SK-N-DZ (cell line): ENCODE results near the gene HTR6.

Source experiments
- DNase-seq: peaks from one replicate; pipeline ENCODE4 v3.0.0-alpha.2; 2015; ENCODE audit warnings: low spot score

The HTR6 gene

GRCh38 chr1:19687414-19687813 is 22.7 kb downstream of the HTR6 start:
- DNase-seq: no peak

GRCh38 chr1:19688041-19688842 is 23.6 kb downstream of the HTR6 start:
- DNase-seq: no peak

- DNase-seq: peak; percentile 20
Measured at GRCh38 chr1:19689085-19689757, 24.5 kb downstream of the HTR6 start.

- no peak for DNase-seq
Measured at GRCh38 chr1:19689856-19690255, 25.2 kb downstream of the HTR6 start.

GRCh38 chr1:19690342-19690741 is 25.7 kb downstream of the HTR6 start:
- no peak for DNase-seq

- DNase-seq: no peak
Measured at GRCh38 chr1:19694298-19694697, 29.6 kb downstream of the HTR6 start.

GRCh38 chr1:19695772-19696171 is 31.1 kb downstream of the HTR6 start:
- no peak for DNase-seq

- DNase-seq: no peak
Measured at GRCh38 chr1:19696820-19697219, 32.1 kb downstream of the HTR6 start.

- no peak for DNase-seq
Measured at GRCh38 chr1:19698181-19698580, 33.5 kb downstream of the HTR6 start.

GRCh38 chr1:19700079-19700777 is 35.6 kb downstream of the HTR6 start:
- no peak for DNase-seq

- DNase-seq: no peak
Measured at GRCh38 chr1:19703280-19703679, 38.6 kb downstream of the HTR6 start.

- peak; percentile 63 for DNase-seq
Measured at GRCh38 chr1:19704247-19705113, 39.8 kb downstream of the HTR6 start.

GRCh38 chr1:19705464-19705863 is 40.8 kb downstream of the HTR6 start:
- no peak for DNase-seq

GRCh38 chr1:19706136-19706535 is 41.5 kb downstream of the HTR6 start:
- no peak for DNase-seq

- no peak for DNase-seq
Measured at GRCh38 chr1:19708567-19709110, 44.0 kb downstream of the HTR6 start.

GRCh38 chr1:19709260-19709793 is 44.7 kb downstream of the HTR6 start:
- DNase-seq: no peak

GRCh38 chr1:19710825-19711611 is 46.3 kb downstream of the HTR6 start:
- DNase-seq: no peak

GRCh38 chr1:19712928-19713327 is 48.3 kb downstream of the HTR6 start:
- no peak for DNase-seq

- DNase-seq: peak; percentile 91
Measured at GRCh38 chr1:19715334-19716203, 50.9 kb downstream of the HTR6 start.
